Transverse colon (tissue), 4 donors: Measurements from ENCODE around the gene SNX27. TPM values are rescaled to one million over a fixed set of nuclear protein-coding genes. Genes with fewer than 3 reads are reported as not detected.

Source experiments
- DNase-seq: peaks from one replicate; pipeline ENCODE4 v3.0.0-alpha.2; 2019
- H3K27ac ChIP-seq, 4 donors: fragments of 200-600 bp; sonication (generic); 2 replicates each; pipeline ENCODE4 v1.5.1; 2016 to 2018; ENCODE audit warnings: inconsistent platforms in 4 of 4
- H3K27me3 ChIP-seq: fragments of 200-600 bp; sonication (generic); 2 replicates; pipeline ENCODE4 v1.5.1; 2017; ENCODE audit warnings: inconsistent platforms
- H3K36me3 ChIP-seq, 4 donors: fragments of 200-600 bp; sonication (generic); 2 replicates each; pipeline ENCODE4 v1.5.1; 2017 to 2019; ENCODE audit warnings: inconsistent platforms in 4 of 4
- H3K4me1 ChIP-seq, 4 donors: fragments of 200-600 bp; sonication (generic); 2 replicates each; pipeline ENCODE4 v1.5.1; 2017 to 2020; ENCODE audit warnings: inconsistent platforms in 4 of 4
- H3K4me3 ChIP-seq, 4 donors: fragments of 200-600 bp; sonication (generic); 1 replicate in 1 of 4; 2 replicates in 3 of 4; pipeline versions ENCODE4 v1.5.1 to v1.6.1; 2017 to 2019; ENCODE audit warnings: inconsistent platforms in 4 of 4
- H3K9me3 ChIP-seq, 2 donors: fragments of 200-600 bp; sonication (generic); 2 replicates each; pipeline ENCODE4 v1.5.1; 2017 to 2019; ENCODE audit warnings: inconsistent platforms in 2 of 2
- CTCF ChIP-seq, 5 experiments: fragments of 200-600 bp in 3 of 5; fragments of 450-650 bp in 2 of 5; sonication (generic) in 3 of 5; IDR thresholded peaks; 1 replicate in 2 of 5; 2 replicates in 3 of 5; pipeline ENCODE4 v1.5.1; 2016 to 2017; ENCODE audit warnings: antibody characterized with exemption in 5 of 5, inconsistent platforms in 3 of 5, mild to moderate bottlenecking in 2 of 5, moderate library complexity in 1 of 5
- EP300 ChIP-seq: sonication (generic); formaldehyde crosslinking; IDR thresholded peaks from one replicate; pipeline ENCODE4 v1.6.1; 2017; ENCODE audit warnings: antibody characterized with exemption, low read depth
- POLR2A ChIP-seq: fragments of 450-650 bp; IDR thresholded peaks from one replicate; pipeline ENCODE4 v1.6.1; 2016; ENCODE audit warnings: antibody characterized with exemption, mild to moderate bottlenecking, moderate library complexity
- POLR2AphosphoS5 ChIP-seq, 3 donors: sonication (generic); formaldehyde crosslinking; IDR thresholded peaks; one replicate each; pipeline ENCODE4 v1.6.1; 2016; ENCODE audit warnings: antibody characterized with exemption in 3 of 3
- WGBS, 2 donors: methylation state at CpG; one replicate each; pipeline ENCODE4 v1.1.5; 2018; ENCODE audit warnings: low coverage in 1 of 2; 5-methylcytosine and 5-hydroxymethylcytosine counted together
- in situ Hi-C, 4 donors: fragments of 200-750 bp; cut with MboI; loops; one replicate each; pipeline versions ENCODE4 v1.15.0 to v1.15.1; 2017; ENCODE audit warnings: low sequenced_read_pairs in 3 of 4, low pct_ligation_motif_present in 1 of 4, low pct_unique_long_range_greater_than_20kb in 1 of 4
- intact Hi-C: fragments of 100-400 bp; cut with DNase I; formaldehyde crosslinking; loops from one replicate; pipeline ENCODE4 v1.15.1; 2023; ENCODE audit warnings: low total_unique reads
- total RNA-seq, 4 donors: library from RNA; depleted of rRNA; stranded (reverse); fragments of >200 nt; gene quantifications; one replicate each; pipeline ENCODE4 v1.1.0, GENCODE V29; 2016

Gene SNX27
- total RNA-seq, 4 donors from 2014 or later = 11.5 to 37.0 (median 24.6) TPM

- H3K27ac ChIP-seq = no peak overlapping the region
- no peaks in the 10 kb centered on the region for H3K9me3 ChIP-seq
- peaks cover 0 to 12% (median 2%) of the 10 kb centered on the region in 4 donors for H3K4me1 ChIP-seq
- H3K4me3 ChIP-seq = no peak overlapping the region
- no peaks in the 10 kb centered on the region for H3K27me3 ChIP-seq
- in situ Hi-C loops = no loop called here
- H3K36me3 ChIP-seq = no peaks in the 10 kb centered on the region
- intact Hi-C loops = no loop called here
- TF ChIP-seq POLR2A = no peak
- no peak for TF ChIP-seq CTCF (IDR thresholded peaks at IDR 0.05)
- TF ChIP-seq EP300 = no peak
- TF ChIP-seq POLR2AphosphoS5 (IDR thresholded peaks at IDR 0.05) = no peak
- WGBS, 2 donors = 68 to 69% methylated on average over 2 of the region's 2 CpGs
- DNase-seq = no peak
Observed at GRCh38 chr1:151604291-151604690, 7.6 kb upstream of the SNX27 start.

DNA sequence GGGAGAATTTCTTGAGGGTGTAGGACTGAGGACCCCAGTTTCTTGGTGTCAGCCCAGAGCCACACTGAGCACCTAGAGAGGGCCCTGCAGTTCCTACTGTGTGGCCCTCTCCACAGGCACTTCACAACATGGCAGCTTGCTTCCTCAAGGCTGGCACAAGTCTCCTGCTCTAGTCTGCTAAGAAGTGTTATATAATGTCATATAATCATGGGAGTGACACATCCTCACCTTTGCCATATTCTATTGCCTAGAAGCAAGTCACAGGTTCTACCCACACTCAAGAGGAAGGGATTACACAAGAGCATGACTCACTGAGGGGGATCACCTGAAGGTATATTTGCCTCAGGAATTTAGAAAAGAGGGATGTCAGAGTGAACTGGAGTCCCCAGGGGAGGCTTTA, 5.5 kb upstream of the SNX27 start:
- Histone ChIP-seq H3K4me3 (no peak overlapping the region), H3K4me1 (peaks cover 0 to 12% (median 5%) of the 10 kb centered on the region in 4 donors), H3K27ac (peak overlapping the region in 3 of 4 donors; percentile 35 to 69 (median 65)), H3K27me3 (no peaks in the 10 kb centered on the region), H3K36me3 (no peaks in the 10 kb centered on the region), H3K9me3 (no peaks in the 10 kb centered on the region)
- TF ChIP-seq EP300 = no peak
- peak in 2 of 3 donors; percentile 72 to 77 for TF ChIP-seq POLR2AphosphoS5 (IDR thresholded peaks at IDR 0.05)
- no peak for TF ChIP-seq CTCF (IDR thresholded peaks at IDR 0.05)
- peak; percentile 61 for TF ChIP-seq POLR2A
- in situ Hi-C loops (no loop called here), intact Hi-C loops (no loop called here)
- DNase-seq = peak; percentile 40

DNA sequence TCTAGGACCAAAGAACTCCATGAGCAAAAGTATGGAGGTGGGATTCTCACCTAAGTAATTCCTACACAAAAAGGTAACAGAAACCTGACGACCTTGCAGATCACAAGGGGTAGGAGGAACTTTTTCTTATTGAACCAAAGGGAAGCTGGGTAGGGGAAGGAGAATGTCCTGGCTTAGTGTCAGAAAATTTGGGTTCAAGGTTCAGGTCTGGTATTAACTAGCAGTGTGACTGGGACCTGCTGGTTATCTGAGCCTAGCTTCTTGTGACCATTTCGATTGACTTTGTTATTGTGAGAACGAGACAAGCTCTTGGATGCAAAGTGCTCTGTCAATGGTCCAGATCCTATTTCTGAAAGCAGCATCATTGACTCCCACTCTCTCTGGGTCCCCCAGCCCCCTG, 5.0 kb upstream of the SNX27 start:
- peak overlapping the region in 2 of 4 donors; percentile 65 to 69 for H3K27ac ChIP-seq
- peaks cover 0 to 12% (median 8%) of the 10 kb centered on the region in 4 donors for H3K4me1 ChIP-seq
- H3K9me3 ChIP-seq = no peaks in the 10 kb centered on the region
- no peaks in the 10 kb centered on the region for H3K27me3 ChIP-seq
- WGBS, 2 donors = 50 to 68% methylated on average over 1 to 3 of the region's 3 CpGs
- in situ Hi-C loops = no loop called here
- intact Hi-C loops = no loop called here
- no peak overlapping the region for H3K4me3 ChIP-seq
- TF ChIP-seq POLR2AphosphoS5 (IDR thresholded peaks at IDR 0.05) = no peak
- TF ChIP-seq POLR2A = no peak
- no peak for TF ChIP-seq EP300
- TF ChIP-seq CTCF (IDR thresholded peaks at IDR 0.05) = no peak
- H3K36me3 ChIP-seq = no peaks in the 10 kb centered on the region
- no peak for DNase-seq

DNA sequence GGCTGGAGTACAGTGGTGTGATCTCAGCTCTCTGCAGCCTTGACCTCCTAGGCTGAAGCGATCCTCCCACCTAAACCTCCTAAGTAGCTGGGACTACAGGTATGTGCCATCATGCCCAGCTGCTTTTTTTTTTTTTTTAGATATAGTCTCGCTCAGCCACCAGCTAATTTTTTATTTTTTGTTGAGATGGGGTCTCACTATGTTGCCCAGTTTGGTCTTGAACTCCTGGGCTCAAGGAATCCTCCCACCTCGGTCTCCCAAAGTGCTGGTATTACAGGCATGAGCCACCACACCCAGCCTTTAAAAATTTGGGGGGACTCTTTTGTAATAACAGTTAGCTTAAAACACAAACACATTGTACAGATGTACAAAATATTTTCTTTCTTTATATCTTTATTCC, 1.7 kb upstream of the SNX27 start:
- Histone ChIP-seq H3K36me3 (no peaks in the 10 kb centered on the region), H3K27ac (no peak overlapping the region), H3K4me1 (peaks cover 0 to 34% (median 15%) of the 10 kb centered on the region in 4 donors), H3K4me3 (no peak overlapping the region), H3K9me3 (no peaks in the 10 kb centered on the region), H3K27me3 (no peaks in the 10 kb centered on the region)
- no peak for TF ChIP-seq POLR2A
- TF ChIP-seq EP300 = no peak
- TF ChIP-seq POLR2AphosphoS5 (IDR thresholded peaks at IDR 0.05) = no peak
- TF ChIP-seq CTCF (IDR thresholded peaks at IDR 0.05) = no peak
- no peak for DNase-seq
- in situ Hi-C loops (no loop called here), intact Hi-C loops (no loop called here)
- WGBS, 2 donors = 89 to 95% methylated on average over 2 to 3 of the region's 3 CpGs
